ENCODE results near the gene ADGRA1.

The ADGRA1 gene

DNA sequence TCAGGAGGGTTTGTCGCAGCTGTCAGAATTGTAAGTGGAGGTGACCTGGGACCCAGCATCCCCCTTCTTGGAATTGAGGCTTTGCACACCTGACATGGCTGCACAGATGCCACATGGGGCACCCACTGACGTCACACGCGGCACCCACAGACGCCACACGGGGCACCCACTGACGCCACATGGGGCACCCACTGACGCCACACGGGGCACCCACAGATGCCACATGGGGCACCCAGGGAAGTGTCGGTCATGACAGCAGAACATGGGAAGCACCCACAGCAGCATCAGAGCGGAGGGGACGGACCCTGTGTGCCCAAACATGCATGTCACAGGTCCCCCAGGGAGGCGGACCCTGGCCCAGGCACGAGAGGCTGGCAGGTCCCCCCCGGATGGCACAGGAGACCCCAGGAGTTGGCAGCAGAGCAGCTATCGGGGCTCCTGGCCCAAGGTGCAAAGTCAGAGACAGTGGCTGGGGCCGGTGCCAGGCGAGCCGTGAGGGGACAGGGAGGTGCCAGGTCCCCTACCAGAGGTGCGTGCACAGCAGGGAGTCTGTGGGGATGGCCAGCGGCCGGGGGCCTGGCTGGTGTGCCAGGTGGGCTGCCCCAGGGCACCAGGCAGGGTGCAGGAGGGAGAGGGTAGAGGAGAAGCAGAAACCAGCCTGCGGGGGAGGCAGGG is 93.4 kb downstream of the ADGRA1 start:
- DNase-seq (ENCODE audit: low read depth) = no peak

All from fibroblast of gingiva (primary cell).